Stimulated activated naive CD8-positive, alpha-beta T cell treated with anti-CD3 and anti-CD28 coated beads, Interleukin-15, amount 100 ng/mL, for 72 hours (primary cell): ENCODE measurements around the gene RHBDL2.
"Not testable (repeated sequence)": the region's sequence is repeated elsewhere in the genome, so short reads cannot be mapped to it uniquely, and the experiment has no call there.

Experiments used
- ATAC-seq: fragments of 150-1000 bp; cut with Tn5 transposase; 2 replicates; pipeline ENCODE4 v1.10.0; 2021; ENCODE audit warnings: mild to moderate bottlenecking, moderate library complexity
- DNase-seq, 2 donors: peaks; one replicate each; pipeline ENCODE4 v3.0.0; 2021 to 2022
- H3K27ac Mint-ChIP-seq, 2 donors: one replicate each; pipeline ENCODE4 v1.8.0; 2022; ENCODE audit warnings: mild to moderate bottlenecking in 2 of 2, mixed read lengths in 2 of 2, moderate library complexity in 2 of 2
- H3K27me3 Mint-ChIP-seq: one replicate; pipeline ENCODE4 v1.8.0; 2022; ENCODE audit warnings: mixed read lengths
- H3K4me1 Mint-ChIP-seq: one replicate; pipeline ENCODE4 v1.8.0; 2022; ENCODE audit warnings: mild to moderate bottlenecking, mixed read lengths
- H3K4me3 Mint-ChIP-seq, 2 donors: one replicate each; pipeline ENCODE4 v1.8.0; 2022; ENCODE audit warnings: mild to moderate bottlenecking in 2 of 2, mixed read lengths in 2 of 2, moderate library complexity in 1 of 2
- H3K9me3 Mint-ChIP-seq, 2 donors: one replicate each; pipeline ENCODE4 v1.8.0; 2022; ENCODE audit warnings: mixed read lengths in 2 of 2

The RHBDL2 gene

DNA sequence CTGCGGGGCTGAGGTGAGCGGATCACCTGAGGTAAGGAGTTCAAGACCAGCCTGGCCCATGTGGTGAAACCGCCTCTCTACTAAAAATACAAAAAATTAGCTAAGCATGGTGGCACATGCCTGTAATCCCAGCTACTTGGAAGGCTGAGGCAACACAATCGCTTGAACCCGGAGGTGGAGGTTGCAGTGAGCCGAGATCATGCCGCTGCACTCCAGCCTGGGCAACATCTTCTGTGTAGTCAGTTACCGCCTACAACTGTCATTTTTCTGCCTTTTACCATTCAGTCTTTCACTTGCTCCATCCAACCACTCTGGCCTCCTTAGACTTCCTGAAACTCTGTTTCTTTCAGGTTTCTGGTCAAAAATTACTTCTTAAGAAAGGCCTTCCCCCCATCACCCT is 70.6 kb downstream of the RHBDL2 start:
- Mint-ChIP-seq H3K4me1 (peaks cover 35% of the 10 kb centered on the region), H3K9me3 (no peaks in the 10 kb centered on the region), H3K27ac (peak overlapping the region in 1 of 2 donors; percentile 82), H3K4me3 (peak overlapping the region in 1 of 2 donors; percentile 95), H3K27me3 (no peaks in the 10 kb centered on the region)
- ATAC-seq: no peak
- DNase-seq: no peak

DNA sequence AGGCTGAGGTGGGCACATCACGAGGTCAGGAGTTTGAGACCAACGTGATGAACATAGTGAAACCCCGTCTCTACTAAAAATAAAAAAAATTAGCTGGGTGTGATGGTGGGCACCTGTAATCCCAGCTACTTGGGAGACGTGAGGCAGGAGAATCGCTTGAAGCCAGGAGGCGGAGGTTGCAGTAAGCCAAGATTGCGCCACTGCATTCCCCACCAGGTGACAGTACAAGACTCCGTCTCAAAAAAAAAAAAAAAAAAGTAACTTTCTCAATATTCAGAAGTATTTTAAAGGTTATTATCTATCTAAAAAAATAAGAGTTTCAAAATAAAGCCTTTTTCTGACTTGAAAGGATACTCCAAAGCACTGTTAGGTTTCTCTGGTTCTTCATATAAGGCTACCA is 74.4 kb downstream of the RHBDL2 start:
- H3K9me3 Mint-ChIP-seq: no peaks in the 10 kb centered on the region
- peaks cover 19% of the 10 kb centered on the region for H3K4me1 Mint-ChIP-seq
- H3K4me3 Mint-ChIP-seq: no peak overlapping the region
- H3K27ac Mint-ChIP-seq: no peak overlapping the region
- H3K27me3 Mint-ChIP-seq: no peaks in the 10 kb centered on the region
- DNase-seq: no peak
- ATAC-seq: no peak

DNA sequence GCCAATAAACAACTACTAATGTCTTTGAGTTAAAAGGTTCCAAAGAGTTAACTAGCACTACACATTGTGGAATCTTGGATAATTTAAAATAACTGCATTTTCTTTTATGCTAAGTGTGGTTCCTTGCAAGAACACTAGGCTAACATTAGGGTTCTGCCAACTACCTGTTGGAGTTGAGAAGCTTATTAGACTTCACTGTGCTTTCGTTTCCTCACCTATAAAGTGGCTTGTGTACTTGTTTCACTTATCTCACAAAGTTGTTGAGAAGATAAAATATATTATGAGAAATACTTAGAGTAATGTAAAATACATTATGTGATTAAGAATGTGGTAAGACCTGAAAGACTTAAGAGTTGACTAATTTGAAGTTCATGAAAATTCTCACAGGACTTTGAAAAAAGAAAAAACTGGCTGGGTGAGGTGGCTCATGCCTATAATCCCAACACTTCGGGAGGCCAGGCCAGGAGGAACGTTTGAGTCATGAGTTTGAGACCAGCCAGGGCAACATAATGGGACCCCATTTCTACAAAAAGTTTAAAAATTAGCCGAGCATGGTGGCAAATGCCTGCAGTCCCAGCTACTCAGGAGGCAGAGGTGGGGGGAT is 76.4 kb downstream of the RHBDL2 start:
- Mint-ChIP-seq H3K27ac (no peak overlapping the region), H3K4me1 (peaks cover 19% of the 10 kb centered on the region), H3K27me3 (no peaks in the 10 kb centered on the region), H3K4me3 (no peak overlapping the region), H3K9me3 (no peaks in the 10 kb centered on the region)
- ATAC-seq (no peak), DNase-seq (no peak)

- Mint-ChIP-seq H3K9me3 (no peaks in the 10 kb centered on the region), H3K27me3 (no peaks in the 10 kb centered on the region), H3K27ac (peak overlapping the region; percentile 63 to 75), H3K4me1 (peaks cover 35% of the 10 kb centered on the region), H3K4me3 (peak overlapping the region; percentile 82 to 87)
- DNase-seq: no peak
- no peak for ATAC-seq
Observed at GRCh38 chr1:38860454-38860795, 81.2 kb downstream of the RHBDL2 start.

GRCh38 chr1:38859561-38860453 is 81.8 kb downstream of the RHBDL2 start, which contains the start of gene RRAGC:
RRAGC (minus strand) TSS chr1:38859772; CDS start chr1:38859646, 126 bp downstream.
- DNase-seq (peak; percentile 99), ATAC-seq (peak; percentile 98)
- Mint-ChIP-seq H3K27me3 (no peaks in the 10 kb centered on the region), H3K9me3 (no peaks in the 10 kb centered on the region), H3K4me1 (peaks cover 40% of the 10 kb centered on the region), H3K4me3 (peak within 1 kb of the TSS; percentile 82 to 87), H3K27ac (peak within 1 kb of the TSS; percentile 80 to 99)

DNA sequence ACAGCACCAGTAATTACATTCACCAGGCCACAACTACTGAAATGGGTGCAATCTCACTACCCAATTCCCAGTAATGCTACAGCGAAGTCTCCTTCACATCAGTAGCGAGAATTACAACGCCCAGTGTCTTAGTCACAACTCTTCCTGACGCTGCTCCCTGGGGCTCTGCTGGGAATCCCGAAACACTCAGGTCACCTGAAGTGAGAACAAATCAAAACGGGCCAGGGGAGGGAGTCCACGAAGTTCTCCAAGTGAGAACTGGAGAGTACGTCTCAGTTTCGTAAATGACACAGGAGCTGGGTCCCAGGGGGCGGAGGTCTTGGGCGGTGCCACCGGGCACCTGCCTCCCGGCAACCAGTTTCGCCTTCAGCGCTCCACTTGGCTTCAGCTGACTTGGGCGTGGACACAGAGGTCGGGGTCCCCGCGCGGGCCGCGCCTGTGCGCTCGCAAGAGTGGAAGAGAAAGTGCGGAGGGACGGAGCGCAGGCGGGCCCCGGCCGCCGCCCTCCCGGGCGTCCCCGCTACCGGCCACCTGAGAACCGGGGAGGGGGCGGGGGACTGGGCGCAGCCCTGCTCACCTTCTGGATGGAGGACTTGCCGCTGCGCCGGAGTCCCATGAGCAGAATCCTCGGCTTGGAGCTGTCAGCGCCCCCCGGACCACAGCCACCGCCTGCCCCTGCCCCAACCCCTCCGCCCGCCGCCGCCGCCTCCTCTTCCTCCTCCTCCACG is 82.6 kb downstream of the RHBDL2 start:
- Mint-ChIP-seq H3K4me3 (peak overlapping the region; percentile 82 to 87), H3K9me3 (no peaks in the 10 kb centered on the region), H3K27ac (peak overlapping the region; percentile 80 to 99), H3K27me3 (no peaks in the 10 kb centered on the region), H3K4me1 (peaks cover 40% of the 10 kb centered on the region)
- ATAC-seq: peak; percentile 42
- DNase-seq: peak in 1 of 2 donors; percentile 56

DNA sequence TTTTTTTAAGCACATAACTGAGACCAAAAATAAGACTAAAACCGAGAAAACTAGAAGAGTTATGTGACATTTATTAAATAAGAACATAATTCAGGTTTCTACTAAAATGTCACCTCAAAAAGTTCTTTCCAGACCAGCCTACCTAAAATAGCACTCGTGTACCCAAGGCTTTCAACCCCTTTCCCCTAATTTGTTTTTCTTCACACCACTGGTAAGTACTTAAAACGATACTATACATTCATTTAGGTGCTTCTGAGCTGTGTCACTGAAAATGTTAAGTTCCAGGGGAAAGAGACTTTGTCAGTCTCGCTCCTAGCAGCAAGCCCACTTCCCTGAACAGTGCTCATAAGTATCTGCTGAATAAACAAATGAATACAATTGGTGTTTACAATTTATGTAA is 88.8 kb downstream of the RHBDL2 start:
- H3K27me3 Mint-ChIP-seq: no peaks in the 10 kb centered on the region
- peaks cover 28% of the 10 kb centered on the region for H3K4me1 Mint-ChIP-seq
- no peaks in the 10 kb centered on the region for H3K9me3 Mint-ChIP-seq
- DNase-seq (no peak), ATAC-seq (peak; percentile 85)
- peak overlapping the region in 1 of 2 donors; percentile 7 for H3K4me3 Mint-ChIP-seq
- H3K27ac Mint-ChIP-seq: no peak overlapping the region

DNA sequence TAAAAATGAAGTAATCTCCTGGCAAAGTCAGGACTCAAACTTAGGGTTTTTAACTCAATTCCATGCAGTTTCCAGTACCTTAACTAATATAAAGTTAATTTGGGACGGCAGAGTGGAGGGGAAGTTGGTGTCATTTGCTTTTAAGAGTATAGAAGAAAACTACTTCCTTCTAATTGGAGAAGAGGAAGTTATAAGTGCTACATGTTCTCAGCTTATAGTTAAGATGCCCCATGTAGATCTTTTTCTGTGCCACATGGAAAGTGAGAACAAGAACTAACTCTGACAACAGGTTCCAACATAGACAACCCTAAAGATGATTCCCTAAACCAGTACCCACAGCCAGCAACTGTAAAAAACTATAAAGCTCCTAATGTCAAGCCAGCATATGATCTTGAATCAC is 93.6 kb downstream of the RHBDL2 start:
- DNase-seq (no peak), ATAC-seq (no peak)
- Mint-ChIP-seq H3K4me1 (peaks cover 7% of the 10 kb centered on the region), H3K27ac (no peak overlapping the region), H3K9me3 (no peaks in the 10 kb centered on the region), H3K4me3 (no peak overlapping the region), H3K27me3 (no peaks in the 10 kb centered on the region)

GRCh38 chr1:38846210-38846609 is 95.4 kb downstream of the RHBDL2 start:
- H3K4me3 Mint-ChIP-seq: no peak overlapping the region
- H3K27me3 Mint-ChIP-seq: no peaks in the 10 kb centered on the region
- no peak for ATAC-seq
- H3K27ac Mint-ChIP-seq: no peak overlapping the region
- H3K4me1 Mint-ChIP-seq: no peaks in the 10 kb centered on the region
- H3K9me3 Mint-ChIP-seq: no peaks in the 10 kb centered on the region
- DNase-seq: no peak

DNA sequence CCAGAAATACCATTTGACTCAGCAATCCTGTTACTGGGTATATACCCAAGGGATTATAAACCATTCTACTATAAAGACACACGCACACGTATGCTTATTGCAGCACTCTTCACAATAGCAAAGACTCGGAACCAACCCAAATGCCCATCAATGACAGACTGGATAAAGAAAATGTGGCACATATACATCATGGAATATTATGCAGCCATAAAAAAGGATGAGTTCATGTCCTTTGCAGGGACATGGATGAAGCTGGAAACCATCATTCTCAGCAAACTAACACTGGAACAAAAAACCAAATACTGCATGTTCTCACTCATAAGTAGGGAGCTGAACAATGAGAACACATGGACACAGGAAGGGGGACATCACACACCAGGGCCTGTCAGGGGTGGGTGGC is 96.5 kb downstream of the RHBDL2 start:
- H3K27me3 Mint-ChIP-seq, H3K9me3 Mint-ChIP-seq, H3K4me1 Mint-ChIP-seq, ATAC-seq, DNase-seq, H3K27ac Mint-ChIP-seq, H3K4me3 Mint-ChIP-seq: not testable (repeated sequence)

DNA sequence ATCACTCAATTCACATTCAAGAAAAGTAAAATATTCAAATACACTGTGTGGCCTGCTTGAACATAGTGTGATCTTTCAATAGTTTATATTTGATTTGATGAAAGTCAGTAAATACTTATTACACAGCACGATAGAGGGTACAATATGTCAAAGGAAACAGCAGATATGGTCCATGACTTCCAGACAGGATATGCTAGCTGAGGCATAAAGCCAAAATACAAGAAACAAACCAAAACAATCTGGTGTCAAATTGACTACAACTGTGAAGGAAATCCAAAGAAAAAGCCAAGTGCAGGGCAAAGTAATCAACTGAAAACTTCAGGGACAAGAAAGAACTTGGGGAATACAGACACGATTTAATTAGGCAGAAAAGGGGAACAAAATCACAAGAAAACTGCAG is 101.3 kb downstream of the RHBDL2 start:
- no peaks in the 10 kb centered on the region for H3K27me3 Mint-ChIP-seq
- no peak overlapping the region for H3K4me3 Mint-ChIP-seq
- no peaks in the 10 kb centered on the region for H3K4me1 Mint-ChIP-seq
- H3K9me3 Mint-ChIP-seq: no peaks in the 10 kb centered on the region
- ATAC-seq: no peak
- DNase-seq: no peak
- peak overlapping the region in 1 of 2 donors; percentile 21 for H3K27ac Mint-ChIP-seq

- H3K27me3 Mint-ChIP-seq: peaks cover 7% of the 10 kb centered on the region
- H3K4me1 Mint-ChIP-seq: no peaks in the 10 kb centered on the region
- H3K27ac Mint-ChIP-seq: peak overlapping the region in 1 of 2 donors; percentile 71
- no peak overlapping the region for H3K4me3 Mint-ChIP-seq
- DNase-seq (no peak), ATAC-seq (no peak)
- no peaks in the 10 kb centered on the region for H3K9me3 Mint-ChIP-seq
Observed at GRCh38 chr1:38839363-38839762, 102.3 kb downstream of the RHBDL2 start.

GRCh38 chr1:38836316-38836715 is 105.3 kb downstream of the RHBDL2 start:
- not testable (repeated sequence) for DNase-seq, H3K27ac Mint-ChIP-seq, ATAC-seq, H3K4me3 Mint-ChIP-seq, H3K4me1 Mint-ChIP-seq, H3K9me3 Mint-ChIP-seq
- H3K27me3 Mint-ChIP-seq: peaks cover 20% of the 10 kb centered on the region
